Hepatocyte (in vitro differentiated cells): ENCODE results near the gene MCF2L.

Experiments used
- CTCF ChIP-seq: fragments of 200-600 bp; sonication (generic); IDR thresholded peaks from 2 replicates; pipeline ENCODE4 v1.5.1; 2016; ENCODE audit warnings: antibody characterized with exemption, mild to moderate bottlenecking; ENCODE audit not compliant: poor library complexity
- EZH2 ChIP-seq: fragments of 200-600 bp; sonication (generic); IDR thresholded peaks from 2 replicates; pipeline ENCODE4 v1.6.1; 2016; ENCODE audit warnings: antibody characterized with exemption, mild to moderate bottlenecking, borderline replicate concordance
- EZH2phosphoT487 ChIP-seq: fragments of 200-600 bp; sonication (generic); IDR thresholded peaks from one replicate; pipeline ENCODE4 v1.6.1; 2018; ENCODE audit warnings: antibody characterized with exemption, mild to moderate bottlenecking, low read depth, moderate library complexity; ENCODE audit not compliant: unreplicated experiment, severe bottlenecking

GRCh38 chr13:113083402-113084061 lies 114.5 kb downstream of the MCF2L start:
- TF ChIP-seq CTCF: no peak
- TF ChIP-seq EZH2: no peak
- TF ChIP-seq EZH2phosphoT487: no peak
